Measurements from ENCODE around the gene PRKCSH. TPM values are rescaled to one million over a fixed set of nuclear protein-coding genes. Genes with fewer than 3 reads are reported as not detected.
"Not testable (repeated sequence)": the region's sequence is repeated elsewhere in the genome, so short reads cannot be mapped to it uniquely, and the experiment has no call there.

Gene PRKCSH
- total RNA-seq, 4 donors from 2014 or later = 64.1 to 107 (median 99.1) TPM

DNA sequence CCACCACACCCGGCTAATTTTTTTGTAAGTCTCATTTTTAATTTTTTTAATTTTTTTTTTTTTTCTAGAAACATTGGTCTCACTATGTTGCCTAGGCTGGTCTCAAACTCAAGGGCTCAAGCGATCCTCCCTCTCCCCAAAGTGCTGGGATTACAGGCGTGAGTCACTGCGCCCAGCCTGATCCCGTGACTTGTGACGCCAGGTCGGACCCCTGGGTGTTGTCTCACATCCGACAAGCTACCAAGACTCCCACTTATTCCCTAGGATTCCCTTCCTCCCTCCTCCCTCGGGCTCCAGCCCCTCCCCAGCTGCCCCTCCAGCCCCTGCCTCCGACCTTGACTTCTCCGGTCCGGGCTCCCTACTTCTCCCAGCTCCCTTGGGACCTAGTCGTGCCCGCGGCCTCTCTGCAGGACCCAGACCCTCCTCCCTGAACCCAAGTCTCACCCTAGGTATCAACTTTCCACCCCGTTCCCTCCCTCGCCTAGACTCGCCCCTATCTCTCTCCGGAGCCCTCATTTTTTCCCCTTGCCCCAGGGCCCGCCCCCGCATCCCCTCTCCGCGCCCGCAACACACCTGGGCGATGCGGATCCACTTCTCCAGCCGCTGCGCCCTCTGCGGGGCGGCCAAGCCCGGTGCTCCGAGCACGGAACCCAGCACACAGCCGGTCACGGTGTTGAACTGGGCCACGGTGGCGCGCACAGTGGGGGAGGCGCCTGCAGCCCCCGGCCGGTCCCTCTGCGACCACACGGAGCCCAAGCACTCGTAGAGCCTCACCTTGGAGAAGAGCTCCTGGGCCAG, 29.4 kb upstream of the PRKCSH start:
- TF ChIP-seq POLR2A (IDR thresholded peaks at IDR 0.05) = no peak
- TF ChIP-seq, protein P1, sequence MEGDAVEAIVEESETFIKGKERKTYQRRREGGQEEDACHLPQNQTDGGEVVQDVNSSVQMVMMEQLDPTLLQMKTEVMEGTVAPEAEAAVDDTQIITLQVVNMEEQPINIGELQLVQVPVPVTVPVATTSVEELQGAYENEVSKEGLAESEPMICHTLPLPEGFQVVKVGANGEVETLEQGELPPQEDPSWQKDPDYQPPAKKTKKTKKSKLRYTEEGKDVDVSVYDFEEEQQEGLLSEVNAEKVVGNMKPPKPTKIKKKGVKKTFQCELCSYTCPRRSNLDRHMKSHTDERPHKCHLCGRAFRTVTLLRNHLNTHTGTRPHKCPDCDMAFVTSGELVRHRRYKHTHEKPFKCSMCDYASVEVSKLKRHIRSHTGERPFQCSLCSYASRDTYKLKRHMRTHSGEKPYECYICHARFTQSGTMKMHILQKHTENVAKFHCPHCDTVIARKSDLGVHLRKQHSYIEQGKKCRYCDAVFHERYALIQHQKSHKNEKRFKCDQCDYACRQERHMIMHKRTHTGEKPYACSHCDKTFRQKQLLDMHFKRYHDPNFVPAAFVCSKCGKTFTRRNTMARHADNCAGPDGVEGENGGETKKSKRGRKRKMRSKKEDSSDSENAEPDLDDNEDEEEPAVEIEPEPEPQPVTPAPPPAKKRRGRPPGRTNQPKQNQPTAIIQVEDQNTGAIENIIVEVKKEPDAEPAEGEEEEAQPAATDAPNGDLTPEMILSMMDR (IDR thresholded peaks at IDR 0.05) = peak in 3 of 6 experiments; percentile 7 to 45 (median 14)

DNA sequence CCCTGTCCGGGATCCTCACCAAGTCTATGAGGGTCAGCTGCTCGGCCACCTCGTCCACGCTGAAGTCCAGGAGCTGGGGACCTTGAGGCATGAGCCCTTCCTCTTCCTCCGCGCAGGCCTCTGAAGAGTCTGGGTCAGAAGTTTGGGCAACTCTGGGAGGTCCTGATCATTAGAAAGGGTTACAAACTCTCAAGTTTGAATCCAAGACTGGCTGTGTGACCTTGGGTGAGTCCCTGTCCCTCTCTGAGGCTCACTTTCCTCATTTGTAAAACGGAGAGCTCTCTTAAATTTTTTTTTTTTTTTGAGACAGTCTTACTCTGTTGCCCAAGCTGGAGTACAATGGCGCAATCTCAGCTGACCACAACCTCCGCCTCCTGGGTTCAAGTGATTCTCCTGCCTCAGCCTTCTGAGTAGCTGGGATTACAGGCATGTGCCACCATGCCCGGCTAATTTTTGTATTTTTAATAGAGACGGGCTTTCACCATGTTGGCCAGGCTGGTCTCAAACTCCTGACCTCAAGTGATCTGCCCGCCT, 28.7 kb upstream of the PRKCSH start:
- 67 to 80% methylated on average over 3 to 11 of the region's 12 CpGs for WGBS, 2 donors
- intact Hi-C loops (cut with DNase I); DNase-seq: not testable (repeated sequence)

More for the DNA sequence above, 29.4 kb upstream of the PRKCSH start:
- no peak for DNase-seq
- Histone ChIP-seq H3K9me3 (no peaks in the 10 kb centered on the region), H3K36me3 (no peaks in the 10 kb centered on the region), H3K27me3 (peaks cover 0 to 33% (median 0%) of the 10 kb centered on the region in 4 donors), H3K4me1 (peaks cover 0 to 6% (median 0%) of the 10 kb centered on the region in 3 donors), H3K27ac (no peak overlapping the region), H3K4me3 (no peak overlapping the region)
- WGBS, 2 donors = 51 to 54% methylated on average over 21 to 27 of the region's 44 CpGs
- intact Hi-C loops (cut with DNase I) = no loop called here

DNA sequence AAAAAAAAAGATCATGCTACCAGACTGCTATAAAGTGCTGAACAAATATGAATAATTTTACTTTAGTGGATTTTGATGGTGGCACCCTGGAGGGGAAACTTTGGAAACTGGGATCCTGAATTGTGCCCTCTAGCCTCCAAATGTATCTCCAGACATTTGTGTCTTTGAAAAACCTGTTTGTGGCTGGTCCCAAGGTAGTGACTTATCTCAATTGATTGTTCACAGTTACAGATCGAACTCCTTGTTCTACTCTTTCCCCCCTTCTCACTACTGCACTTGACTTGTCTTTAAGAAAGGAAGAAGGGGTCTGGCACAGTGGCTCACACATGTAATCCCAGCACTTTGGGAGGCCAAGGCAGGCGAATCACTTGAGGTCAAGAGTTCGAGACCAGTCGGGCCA, 26.8 kb upstream of the PRKCSH start:
- H3K4me1 ChIP-seq = peaks cover 0 to 6% (median 0%) of the 10 kb centered on the region in 3 donors
- intact Hi-C loops (cut with DNase I) = no loop called here
- no peak overlapping the region for H3K27ac ChIP-seq
- DNase-seq = no peak
- WGBS, 2 donors = 67 to 83% methylated on average over 4 of the region's 4 CpGs
- no peaks in the 10 kb centered on the region for H3K36me3 ChIP-seq
- H3K27me3 ChIP-seq = peaks cover 0 to 39% (median 0%) of the 10 kb centered on the region in 4 donors
- no peak overlapping the region for H3K4me3 ChIP-seq
- TF ChIP-seq, protein P1 (IDR thresholded peaks at IDR 0.05) = no peak
- no peak for TF ChIP-seq POLR2A (IDR thresholded peaks at IDR 0.05)
- H3K9me3 ChIP-seq = no peaks in the 10 kb centered on the region

More for the DNA sequence above, 28.7 kb upstream of the PRKCSH start:
- not testable (repeated sequence) for H3K27ac ChIP-seq, H3K36me3 ChIP-seq, H3K9me3 ChIP-seq, H3K4me3 ChIP-seq, H3K4me1 ChIP-seq
- H3K27me3 ChIP-seq = peaks cover 0 to 39% (median 0%) of the 10 kb centered on the region in 4 donors

DNA sequence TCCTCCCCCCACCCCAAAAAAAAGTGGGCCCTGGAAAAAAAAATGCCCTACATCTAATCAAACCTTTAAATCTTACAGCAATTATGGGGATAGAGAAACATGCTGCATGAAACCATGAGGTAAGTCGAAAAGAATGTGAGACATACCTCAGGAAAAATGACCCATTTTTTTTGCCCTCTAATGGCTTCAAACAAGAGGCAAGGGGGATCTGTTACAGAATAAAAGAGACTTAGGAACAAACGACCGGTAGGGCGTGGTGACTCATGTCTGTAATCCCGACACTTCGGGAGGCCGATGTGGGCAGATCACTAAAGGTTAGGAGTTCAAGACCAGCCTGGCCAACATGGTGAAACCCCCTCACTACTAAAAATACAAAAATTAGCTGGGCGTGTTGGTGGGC, 24.8 kb upstream of the PRKCSH start:
- intact Hi-C loops (cut with DNase I) = no loop called here
- no peak overlapping the region for H3K4me3 ChIP-seq
- H3K27me3 ChIP-seq = peaks cover 0 to 39% (median 0%) of the 10 kb centered on the region in 4 donors
- no peaks in the 10 kb centered on the region for H3K9me3 ChIP-seq
- no peak for DNase-seq
- no peak overlapping the region for H3K27ac ChIP-seq
- 46 to 49% methylated on average over 8 of the region's 8 CpGs for WGBS, 2 donors
- H3K4me1 ChIP-seq = peaks cover 0 to 6% (median 0%) of the 10 kb centered on the region in 3 donors
- no peaks in the 10 kb centered on the region for H3K36me3 ChIP-seq
- TF ChIP-seq, protein P1 (IDR thresholded peaks at IDR 0.05) = no peak

DNA sequence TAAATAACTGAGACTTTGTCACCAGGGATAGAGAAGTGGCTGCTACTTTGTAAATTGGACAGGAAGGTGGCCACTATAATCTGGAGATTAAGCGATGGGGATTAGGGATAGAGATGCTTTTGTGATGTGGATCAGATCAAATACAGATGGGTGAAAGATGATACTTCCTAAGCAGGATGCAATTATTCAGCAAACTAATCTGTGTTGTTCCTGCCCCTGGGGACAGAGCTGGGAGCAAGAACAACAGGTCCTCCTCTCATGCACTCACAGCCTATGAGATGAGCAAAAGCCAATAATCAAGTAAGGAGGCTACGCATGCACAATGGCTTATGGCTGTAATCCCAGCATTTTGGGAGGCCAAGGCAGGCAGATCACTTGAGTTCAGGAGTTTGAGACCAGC, 20.9 kb upstream of the PRKCSH start:
- no peak for DNase-seq
- intact Hi-C loops (cut with DNase I) = no loop called here
- TF ChIP-seq, protein P1 (IDR thresholded peaks at IDR 0.05) = no peak
- no peak for TF ChIP-seq POLR2A (IDR thresholded peaks at IDR 0.05)
- Histone ChIP-seq H3K36me3 (no peaks in the 10 kb centered on the region), H3K9me3 (no peaks in the 10 kb centered on the region), H3K4me1 (peaks cover 0 to 20% (median 7%) of the 10 kb centered on the region in 3 donors), H3K27me3 (peaks cover 4 to 46% (median 7%) of the 10 kb centered on the region in 4 donors), H3K27ac (no peak overlapping the region), H3K4me3 (no peak overlapping the region)
- WGBS, 2 donors = 81 to 87% methylated on average over 2 of the region's 2 CpGs

Data from esophagus squamous epithelium (tissue), 5 donors.